ENCODE results near the gene ELMO1.

DNA sequence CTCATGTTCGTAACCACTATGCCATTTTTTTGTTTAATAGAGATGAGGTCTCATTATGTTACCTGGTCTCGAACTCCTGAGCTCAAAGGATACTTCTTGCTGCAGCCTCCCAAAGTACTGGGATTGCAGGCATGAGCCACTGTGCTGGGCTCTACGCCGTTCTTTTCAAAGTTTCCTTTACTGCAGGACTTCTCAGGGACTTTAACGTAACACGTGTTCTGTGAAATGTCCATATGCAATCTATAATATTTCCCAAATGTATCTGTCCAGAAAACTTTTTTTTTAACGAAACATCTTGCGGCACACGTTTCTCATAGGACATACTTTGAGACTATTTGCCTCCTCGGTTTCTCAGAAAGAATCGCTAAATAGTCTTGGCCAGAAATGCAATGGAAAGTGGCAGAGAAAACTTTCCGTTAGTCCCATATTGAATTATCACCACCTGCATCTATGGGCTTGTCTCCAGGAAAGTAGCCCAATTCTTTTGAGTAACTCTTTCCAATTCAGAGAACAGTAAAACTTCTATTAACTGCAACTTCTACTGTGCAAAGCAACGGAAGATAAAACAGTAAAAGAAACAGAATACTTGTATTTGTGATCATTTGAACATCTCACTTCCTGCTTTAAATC, 96.3 kb downstream of the ELMO1 start:
- TF ChIP-seq, protein P1, sequence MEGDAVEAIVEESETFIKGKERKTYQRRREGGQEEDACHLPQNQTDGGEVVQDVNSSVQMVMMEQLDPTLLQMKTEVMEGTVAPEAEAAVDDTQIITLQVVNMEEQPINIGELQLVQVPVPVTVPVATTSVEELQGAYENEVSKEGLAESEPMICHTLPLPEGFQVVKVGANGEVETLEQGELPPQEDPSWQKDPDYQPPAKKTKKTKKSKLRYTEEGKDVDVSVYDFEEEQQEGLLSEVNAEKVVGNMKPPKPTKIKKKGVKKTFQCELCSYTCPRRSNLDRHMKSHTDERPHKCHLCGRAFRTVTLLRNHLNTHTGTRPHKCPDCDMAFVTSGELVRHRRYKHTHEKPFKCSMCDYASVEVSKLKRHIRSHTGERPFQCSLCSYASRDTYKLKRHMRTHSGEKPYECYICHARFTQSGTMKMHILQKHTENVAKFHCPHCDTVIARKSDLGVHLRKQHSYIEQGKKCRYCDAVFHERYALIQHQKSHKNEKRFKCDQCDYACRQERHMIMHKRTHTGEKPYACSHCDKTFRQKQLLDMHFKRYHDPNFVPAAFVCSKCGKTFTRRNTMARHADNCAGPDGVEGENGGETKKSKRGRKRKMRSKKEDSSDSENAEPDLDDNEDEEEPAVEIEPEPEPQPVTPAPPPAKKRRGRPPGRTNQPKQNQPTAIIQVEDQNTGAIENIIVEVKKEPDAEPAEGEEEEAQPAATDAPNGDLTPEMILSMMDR (IDR thresholded peaks at IDR 0.05): no peak
- TF ChIP-seq MAFK (IDR thresholded peaks at IDR 0.05; ENCODE audit: partially characterized antibody): no peak
- TF ChIP-seq EP300 (IDR thresholded peaks at IDR 0.05): no peak
- TF ChIP-seq JUN (IDR thresholded peaks at IDR 0.05): no peak
- TF ChIP-seq CEBPB (IDR thresholded peaks at IDR 0.05): no peak
- TF ChIP-seq PBX3 (IDR thresholded peaks at IDR 0.05): no peak
- TF ChIP-seq, protein P2, sequence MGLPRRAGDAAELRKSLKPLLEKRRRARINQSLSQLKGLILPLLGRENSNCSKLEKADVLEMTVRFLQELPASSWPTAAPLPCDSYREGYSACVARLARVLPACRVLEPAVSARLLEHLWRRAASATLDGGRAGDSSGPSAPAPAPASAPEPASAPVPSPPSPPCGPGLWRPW (IDR thresholded peaks at IDR 0.05): no peak
- TF ChIP-seq POLR2A (IDR thresholded peaks at IDR 0.05; ENCODE audit: low read length): no peak
- no peak for TF ChIP-seq RAD21 (conservative IDR thresholded peaks at IDR 0.05 in 1 of 2, IDR thresholded peaks at IDR 0.05 in 1 of 2)
- TF ChIP-seq RNF2 (IDR thresholded peaks at IDR 0.05; ENCODE audit: borderline replicate concordance, low read depth): no peak
- TF ChIP-seq CHD2 (IDR thresholded peaks at IDR 0.05; ENCODE audit: low read length, partially characterized antibody): no peak
- no peak for TF ChIP-seq RFX5 (IDR thresholded peaks at IDR 0.05)
- TF ChIP-seq, protein P3, sequence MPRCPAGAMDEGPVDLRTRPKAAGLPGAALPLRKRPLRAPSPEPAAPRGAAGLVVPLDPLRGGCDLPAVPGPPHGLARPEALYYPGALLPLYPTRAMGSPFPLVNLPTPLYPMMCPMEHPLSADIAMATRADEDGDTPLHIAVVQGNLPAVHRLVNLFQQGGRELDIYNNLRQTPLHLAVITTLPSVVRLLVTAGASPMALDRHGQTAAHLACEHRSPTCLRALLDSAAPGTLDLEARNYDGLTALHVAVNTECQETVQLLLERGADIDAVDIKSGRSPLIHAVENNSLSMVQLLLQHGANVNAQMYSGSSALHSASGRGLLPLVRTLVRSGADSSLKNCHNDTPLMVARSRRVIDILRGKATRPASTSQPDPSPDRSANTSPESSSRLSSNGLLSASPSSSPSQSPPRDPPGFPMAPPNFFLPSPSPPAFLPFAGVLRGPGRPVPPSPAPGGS (IDR thresholded peaks at IDR 0.05): no peak

Measured in A549 (cell line).